ENCODE results near the gene ST6GALNAC3.

ST6GALNAC3 gene

DNA sequence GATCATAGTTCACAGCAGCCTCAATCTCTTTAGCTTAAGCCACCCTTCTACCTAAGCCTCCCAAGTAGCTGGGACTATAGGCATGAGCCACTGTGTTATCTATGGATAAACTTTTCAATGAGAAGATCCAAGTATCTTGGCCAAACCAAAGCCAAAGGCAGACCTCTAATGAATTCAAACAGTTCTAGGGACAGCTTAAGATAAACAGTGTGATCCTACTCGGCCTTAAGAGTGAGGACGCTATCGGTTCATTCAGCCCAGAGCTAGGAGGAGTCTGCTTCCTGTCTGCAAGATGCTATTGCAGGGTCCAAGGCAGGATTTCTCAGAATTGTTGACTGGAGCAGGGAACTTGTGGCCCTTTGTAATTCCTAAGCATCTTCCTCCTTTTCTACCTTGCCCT, 368.7 kb downstream of the ST6GALNAC3 start:
- DNase-seq (ENCODE audit: low read depth, low spot score): no peak
- TF ChIP-seq, protein P1, sequence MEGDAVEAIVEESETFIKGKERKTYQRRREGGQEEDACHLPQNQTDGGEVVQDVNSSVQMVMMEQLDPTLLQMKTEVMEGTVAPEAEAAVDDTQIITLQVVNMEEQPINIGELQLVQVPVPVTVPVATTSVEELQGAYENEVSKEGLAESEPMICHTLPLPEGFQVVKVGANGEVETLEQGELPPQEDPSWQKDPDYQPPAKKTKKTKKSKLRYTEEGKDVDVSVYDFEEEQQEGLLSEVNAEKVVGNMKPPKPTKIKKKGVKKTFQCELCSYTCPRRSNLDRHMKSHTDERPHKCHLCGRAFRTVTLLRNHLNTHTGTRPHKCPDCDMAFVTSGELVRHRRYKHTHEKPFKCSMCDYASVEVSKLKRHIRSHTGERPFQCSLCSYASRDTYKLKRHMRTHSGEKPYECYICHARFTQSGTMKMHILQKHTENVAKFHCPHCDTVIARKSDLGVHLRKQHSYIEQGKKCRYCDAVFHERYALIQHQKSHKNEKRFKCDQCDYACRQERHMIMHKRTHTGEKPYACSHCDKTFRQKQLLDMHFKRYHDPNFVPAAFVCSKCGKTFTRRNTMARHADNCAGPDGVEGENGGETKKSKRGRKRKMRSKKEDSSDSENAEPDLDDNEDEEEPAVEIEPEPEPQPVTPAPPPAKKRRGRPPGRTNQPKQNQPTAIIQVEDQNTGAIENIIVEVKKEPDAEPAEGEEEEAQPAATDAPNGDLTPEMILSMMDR (IDR thresholded peaks at IDR 0.05; ENCODE audit: insufficient read depth, low read length, missing control alignments): no peak
- CTCF ChIA-PET: no interaction called here
- H3K4me3 ChIP-seq (ENCODE audit: low read depth, low read length): no peak overlapping the region
- POLR2A ChIA-PET: no interaction called here

DNA sequence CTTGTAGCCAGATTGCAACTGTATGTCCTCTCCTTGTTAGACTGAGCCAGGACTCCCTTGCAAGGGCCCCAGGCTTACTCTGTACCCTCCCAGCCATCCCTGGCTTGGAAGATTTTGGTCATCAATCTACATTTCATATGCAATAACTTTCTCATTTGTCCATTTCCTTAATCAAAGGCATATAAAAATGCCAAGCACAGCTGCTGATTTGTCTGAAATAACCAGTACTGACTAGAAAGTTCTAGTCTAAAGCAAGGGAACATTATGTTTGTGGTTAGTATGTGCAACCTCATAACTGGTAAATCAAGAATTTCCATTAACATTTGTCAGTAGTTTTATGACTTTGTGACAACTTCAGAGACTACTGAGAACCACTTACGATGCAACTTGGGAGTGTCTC, 370.2 kb downstream of the ST6GALNAC3 start:
- H3K4me3 ChIP-seq (ENCODE audit: low read depth, low read length): no peak overlapping the region
- ChIA-PET CTCF (no interaction called here), POLR2A (no interaction called here)
- TF ChIP-seq, protein P1 (IDR thresholded peaks at IDR 0.05; ENCODE audit: insufficient read depth, low read length, missing control alignments): no peak
- no peak for DNase-seq (ENCODE audit: low read depth, low spot score)

DNA sequence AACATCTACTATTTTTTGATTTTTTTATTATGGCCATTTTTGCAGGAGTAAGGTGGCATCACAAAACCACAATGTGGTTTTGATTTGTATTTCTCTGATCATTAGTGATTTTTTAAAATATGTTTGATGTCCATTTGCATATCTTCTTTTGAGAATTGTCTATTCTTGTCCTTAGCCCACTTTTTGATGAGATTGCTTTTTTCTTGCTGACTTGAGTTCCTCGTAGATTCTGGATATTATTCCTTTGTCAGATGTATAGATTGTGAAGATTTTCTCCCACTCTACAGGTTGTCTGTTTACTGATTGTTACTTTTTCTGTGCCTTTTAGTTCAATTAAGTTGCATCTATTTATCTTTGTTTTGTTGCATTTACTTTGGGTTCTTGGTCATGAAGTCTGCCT, 375.7 kb downstream of the ST6GALNAC3 start:
- TF ChIP-seq, protein P1 (IDR thresholded peaks at IDR 0.05; ENCODE audit: insufficient read depth, low read length, missing control alignments): no peak
- POLR2A ChIA-PET: no interaction called here
- no peak for DNase-seq (ENCODE audit: low read depth, low spot score)
- no peak overlapping the region for H3K4me3 ChIP-seq (ENCODE audit: low read depth, low read length)
- CTCF ChIA-PET: no interaction called here

DNA sequence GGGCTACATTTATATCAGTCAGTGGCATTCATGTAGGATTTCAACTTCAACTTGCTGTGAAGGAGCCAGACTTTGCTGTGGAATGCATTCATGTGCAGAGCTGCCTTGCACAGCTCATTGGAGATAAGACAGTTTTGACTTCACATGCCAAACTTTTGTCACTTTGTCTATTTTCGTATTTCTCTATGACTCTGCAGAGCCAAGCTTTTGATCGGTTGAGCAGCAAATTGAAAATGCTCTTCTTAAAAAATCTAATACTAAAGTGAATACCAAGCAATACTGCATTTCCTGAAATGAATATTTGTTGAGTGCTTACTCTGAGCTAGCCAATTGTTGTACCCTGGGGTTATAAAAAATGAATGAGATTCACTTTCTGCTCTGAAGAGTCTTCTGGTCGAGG, 388.7 kb downstream of the ST6GALNAC3 start:
- TF ChIP-seq, protein P1 (IDR thresholded peaks at IDR 0.05; ENCODE audit: insufficient read depth, low read length, missing control alignments): no peak
- CTCF ChIA-PET: no interaction called here
- H3K4me3 ChIP-seq (ENCODE audit: low read depth, low read length): no peak overlapping the region
- DNase-seq (ENCODE audit: low read depth, low spot score): no peak
- POLR2A ChIA-PET: no interaction called here

DNA sequence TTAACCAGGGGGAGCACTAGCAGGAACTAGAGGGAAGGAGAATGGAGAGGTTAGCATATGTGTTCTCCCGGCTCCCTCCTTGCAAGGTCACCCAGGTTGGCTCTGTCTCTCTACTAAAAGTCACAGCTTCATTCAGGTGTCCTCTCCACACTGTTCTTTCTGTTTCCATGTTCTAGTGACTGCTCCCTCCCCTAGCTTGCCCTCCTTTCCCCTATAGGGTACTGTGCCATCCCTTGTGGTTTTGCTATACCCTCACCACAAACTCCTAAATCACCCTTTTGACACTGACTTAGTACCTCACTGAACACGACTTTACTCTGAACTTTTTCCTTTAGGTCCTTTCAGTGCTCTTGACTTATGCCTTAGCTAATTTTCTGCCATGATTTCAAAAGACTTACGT, 389.3 kb downstream of the ST6GALNAC3 start:
- POLR2A ChIA-PET: no interaction called here
- no peak overlapping the region for H3K4me3 ChIP-seq (ENCODE audit: low read depth, low read length)
- no peak for DNase-seq (ENCODE audit: low read depth, low spot score)
- CTCF ChIA-PET: no interaction called here
- TF ChIP-seq, protein P1 (IDR thresholded peaks at IDR 0.05; ENCODE audit: insufficient read depth, low read length, missing control alignments): no peak

DNA sequence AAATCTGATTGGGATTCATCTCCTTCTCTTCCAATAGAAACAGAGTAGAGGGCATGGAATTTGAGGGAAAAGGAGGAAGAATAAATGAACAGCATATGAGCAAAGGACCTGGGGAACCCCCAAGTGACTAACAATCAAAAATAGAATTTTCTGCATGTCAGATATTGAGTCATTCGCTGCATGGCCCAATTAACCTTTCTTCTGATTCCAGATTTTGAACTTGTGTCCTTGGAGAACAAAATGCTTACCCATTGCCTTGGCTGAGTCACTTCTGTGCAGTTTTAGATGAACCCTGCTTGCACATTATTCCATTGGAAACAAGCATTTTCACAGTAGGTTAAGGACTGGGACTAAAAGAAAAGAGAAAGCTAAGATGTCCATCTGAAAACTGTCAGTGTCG, 390.5 kb downstream of the ST6GALNAC3 start:
- POLR2A ChIA-PET: interaction anchor here (0.7 kb wide), 1 partner anchor 36 kb away, joined by 3 read pairs; no protein-coding TSS in a partner anchor
- DNase-seq (ENCODE audit: low read depth, low spot score): no peak
- no peak overlapping the region for H3K4me3 ChIP-seq (ENCODE audit: low read depth, low read length)
- TF ChIP-seq, protein P1 (IDR thresholded peaks at IDR 0.05; ENCODE audit: insufficient read depth, low read length, missing control alignments): no peak
- CTCF ChIA-PET: no interaction called here

Measured in AG04449 (cell line).